K562 (cell line): ENCODE data around the gene STMP1. TPM values are rescaled to one million over a fixed set of nuclear protein-coding genes. Genes with fewer than 3 reads are reported as not detected.
A peak's percentile ranks its signal among the peaks of the same experiment; 100 is the strongest.

Source experiments
- ATAC-seq: fragments of 200-7000 bp; cut with Tn5 transposase; 3 replicates; pipeline ENCODE4 v1.9.1; 2020; ENCODE audit warnings: moderate library complexity
- BruUV-seq: library from RNA; stranded (reverse); fragments of 400-500 nt; replicated peaks from 2 replicates; lab custom pipeline; 2021; lab: Mats Ljungman, UMichigan
- CTCF ChIA-PET: fragments of 300-600 bp; formaldehyde crosslinking; extraction: SDS; loops from one replicate; lab custom pipeline; 2021; ENCODE audit warnings: low intra/inter-chr PET ratio; lab: Yijun Ruan, JAX
- POLR2A ChIA-PET: fragments of 300-600, 350-650 bp; sonication (Branson Sonifier 250); formaldehyde crosslinking; extraction: SDS; loops from one replicate; lab custom pipeline; 2021; ENCODE audit warnings: antibody characterized with exemption, inconsistent platforms; lab: Yijun Ruan, JAX
- DNase-seq, 4 experiments: peaks; one replicate each; pipeline versions ENCODE4 v3.0.0 to v3.0.0-alpha.2; 2011 to 2018; ENCODE audit warnings: low spot score in 3 of 4, mixed read lengths in 3 of 4; ENCODE audit errors: extremely low read depth in 1 of 4
- FAIRE-seq: peaks from 2 replicates; lab custom pipeline; 2011; peaks lifted over from hg19 to GRCh38; lab: Jason Lieb, UNC
- H2AFZ ChIP-seq: 2 replicates; pipeline ENCODE4 v1.6.0; 2011; ENCODE audit warnings: low read depth, low read length, control low read depth, inconsistent platforms
- H3K27ac ChIP-seq: fragments of 200-600 bp; 3 replicates; pipeline ENCODE4 v1.8.0; 2011; ENCODE audit warnings: low read depth, mild to moderate bottlenecking, control low read depth, inconsistent platforms, low read length, moderate library complexity, mixed read lengths; ENCODE audit errors: extremely low read depth
- H3K27me3 ChIP-seq, 2 experiments: fragments of 300-600 bp in 1 of 2; 2 replicates in 1 of 2; 3 replicates in 1 of 2; pipeline versions ENCODE4 v1.6.0 to v1.8.0; 2011; ENCODE audit warnings: inconsistent platforms in 2 of 2, low read length in 2 of 2, mild to moderate bottlenecking in 1 of 2, mixed read lengths in 1 of 2, moderate library complexity in 1 of 2; ENCODE audit not compliant: control insufficient read depth in 2 of 2, insufficient read depth in 2 of 2
- H3K36me3 ChIP-seq: fragments of 300-600 bp; 3 replicates; pipeline ENCODE4 v1.8.0; 2011; ENCODE audit warnings: mild to moderate bottlenecking, low read length, inconsistent platforms; ENCODE audit not compliant: control insufficient read depth, insufficient read depth
- H3K4me1 ChIP-seq, 2 experiments: fragments of 200-600 bp in 1 of 2; replicated peaks in 1 of 2; 2 replicates in 1 of 2; 3 replicates in 1 of 2; pipeline versions ENCODE4 v1.5.1 to v1.8.0; 2011; ENCODE audit warnings: inconsistent platforms in 2 of 2, low read length in 2 of 2, mild to moderate bottlenecking in 1 of 2, mixed read lengths in 1 of 2, moderate library complexity in 1 of 2; ENCODE audit not compliant: control insufficient read depth in 2 of 2, insufficient read depth in 2 of 2
- H3K4me2 ChIP-seq: 2 replicates; pipeline ENCODE4 v1.6.1; 2011; ENCODE audit warnings: low read length, control low read depth, inconsistent platforms, mixed read lengths; ENCODE audit not compliant: insufficient read depth
- H3K4me3 ChIP-seq: fragments of 200-600 bp; sonication (generic), shearing (Covaris generic); 2 replicates; pipeline ENCODE4 v1.5.1; 2016; ENCODE audit warnings: control low read depth, inconsistent platforms
- H3K79me2 ChIP-seq: fragments of 200-600 bp; 3 replicates; pipeline ENCODE4 v1.8.0; 2011; ENCODE audit warnings: low read length, inconsistent platforms; ENCODE audit not compliant: control insufficient read depth, insufficient read depth
- H3K9ac ChIP-seq, 2 experiments: 2 replicates each; pipeline versions ENCODE4 v1.6.0 to v1.6.1; 2011; ENCODE audit warnings: low read depth in 2 of 2, low read length in 2 of 2, control low read depth in 1 of 2, inconsistent platforms in 1 of 2, mild to moderate bottlenecking in 1 of 2, mixed read lengths in 1 of 2; ENCODE audit not compliant: insufficient read depth in 1 of 2
- H3K9me1 ChIP-seq: one replicate; pipeline ENCODE4 v1.6.0; 2011; ENCODE audit warnings: inconsistent platforms, mild to moderate bottlenecking, low read length, moderate library complexity; ENCODE audit not compliant: control insufficient read depth, insufficient read depth
- H3K9me3 ChIP-seq: replicated peaks from 2 replicates; pipeline ENCODE4 v1.5.1; 2011; ENCODE audit warnings: low read depth, low read length, inconsistent platforms; ENCODE audit not compliant: control insufficient read depth, insufficient read depth
- H4K20me1 ChIP-seq: replicated peaks from 2 replicates; pipeline ENCODE4 v1.6.1; 2011; ENCODE audit warnings: low read length, inconsistent platforms, mixed read lengths; ENCODE audit not compliant: control insufficient read depth, insufficient read depth
- CBFA2T3 ChIP-seq: fragments of 450-650 bp; IDR thresholded peaks from 2 replicates; pipeline ENCODE4 v1.6.1; 2017
- DPF2 ChIP-seq: fragments of 450-650 bp; IDR thresholded peaks from 2 replicates; pipeline ENCODE4 v1.6.1; 2016
- E2F1 ChIP-seq: sonication (generic); formaldehyde crosslinking; IDR thresholded peaks from 2 replicates; pipeline ENCODE4 v1.8.1; 2023; ENCODE audit warnings: mild to moderate bottlenecking, missing genetic modification reagents, moderate library complexity
- FOSL1 ChIP-seq: fragments of 200-800 bp; sonication (Bioruptor generic); conservative IDR thresholded peaks from 2 replicates; pipeline ENCODE4 v1.6.1; 2016; ENCODE audit warnings: missing genetic modification characterization, missing compliant biosample characterization
- HIVEP1 ChIP-seq: fragments of 250-450 bp; sonication (Bioruptor Pico); IDR thresholded peaks from 2 replicates; pipeline ENCODE4 v1.4.0; 2020; ENCODE audit warnings: mild to moderate bottlenecking
- MXD1 ChIP-seq: fragments of 250-450 bp; sonication (Bioruptor Pico); IDR thresholded peaks from 2 replicates; pipeline ENCODE4 v1.8.0; 2021; ENCODE audit warnings: borderline replicate concordance, mild to moderate bottlenecking, moderate library complexity; ENCODE audit not compliant: poor library complexity, severe bottlenecking
- NCOA4 ChIP-seq: fragments of 450-650 bp; IDR thresholded peaks from 2 replicates; pipeline ENCODE4 v1.6.1; 2018; ENCODE audit warnings: mild to moderate bottlenecking; ENCODE audit not compliant: partially characterized antibody
- SMAD2 ChIP-seq: fragments of 150-350 bp; IDR thresholded peaks from 2 replicates; pipeline ENCODE4 v1.6.1; 2014; ENCODE audit warnings: low read depth, mild to moderate bottlenecking, low read length
- SMARCE1 ChIP-seq: fragments of 450-650 bp; IDR thresholded peaks from 2 replicates; pipeline ENCODE4 v1.7.1; 2016; ENCODE audit warnings: mild to moderate bottlenecking
- TAL1 ChIP-seq: fragments of 450-650 bp; IDR thresholded peaks from 2 replicates; pipeline ENCODE4 v1.6.1; 2016; ENCODE audit warnings: mild to moderate bottlenecking
- TRIM24 ChIP-seq, 2 experiments: fragments of 450-650 bp; IDR thresholded peaks; 2 replicates each; pipeline ENCODE4 v1.6.1; 2016
- ZBTB34 ChIP-seq: fragments of 250-450 bp; sonication (Bioruptor Pico); IDR thresholded peaks from 2 replicates; pipeline ENCODE4 v1.8.0; 2021; ENCODE audit warnings: mild to moderate bottlenecking, moderate library complexity
- ZBTB49 ChIP-seq: sonication (generic); formaldehyde crosslinking; IDR thresholded peaks from 2 replicates; pipeline ENCODE4 v1.8.0; 2022; ENCODE audit warnings: missing genetic modification reagents, mild to moderate bottlenecking, borderline replicate concordance
- ZBTB7A ChIP-seq: IDR thresholded peaks from 2 replicates; pipeline ENCODE4 v1.6.1; 2011; ENCODE audit warnings: low read depth, mild to moderate bottlenecking, low read length, moderate library complexity, borderline replicate concordance; ENCODE audit not compliant: control insufficient read depth
- ZNF263 ChIP-seq: sonication (generic); formaldehyde crosslinking; IDR thresholded peaks from 2 replicates; pipeline ENCODE4 v1.8.0; 2022; ENCODE audit warnings: mild to moderate bottlenecking, missing genetic modification reagents, borderline replicate concordance
- ZNF41 ChIP-seq: fragments of 250-450 bp; sonication (Bioruptor Pico); conservative IDR thresholded peaks from 2 replicates; pipeline ENCODE4 v1.4.0; 2020; ENCODE audit warnings: mild to moderate bottlenecking
- WGBS: fragments of 100-300 bp; shearing (Covaris generic); methylation state at CpG from one replicate; pipeline ENCODE4 v1.1.6; 2016; ENCODE audit warnings: low coverage, mixed read lengths; ENCODE audit not compliant: insufficient coverage; ENCODE audit errors: missing lambda C conversion rate; 5-methylcytosine and 5-hydroxymethylcytosine counted together
- in situ Hi-C: fragments of 300-500 bp; cut with MboI; formaldehyde crosslinking; loops from 4 replicates; pipeline ENCODE4 v1.15.0; 2018; ENCODE audit warnings: inconsistent platforms, mixed read lengths
- intact Hi-C: fragments of 100-400 bp; cut with micrococcal nuclease; formaldehyde crosslinking; loops from 2 replicates; pipeline ENCODE4 v1.14.2; 2022
- polyA plus RNA-seq, 8 experiments: library from polyadenylated mRNA; depleted of rRNA in 4 of 8; stranded (reverse) in 5 of 8; unstranded in 3 of 8; fragments of >200 nt; fragmentation: Nextera tagmentation in 2 of 8; fragmentation: Illumina TruSeq in 1 of 8; extraction: Ambion mirVana in 2 of 8; extraction: Trizol in 1 of 8; gene quantifications; 2 replicates each; pipeline versions ENCODE4 v1.2.1 to v1.2.3, GENCODE V29; 2011 to 2014; ENCODE audit warnings: inconsistent platforms in 1 of 8, missing spikeins in 1 of 8
- total RNA-seq, 7 experiments: library from RNA; depleted of rRNA in 6 of 7; stranded (reverse); fragments of >200 nt in 6 of 7; fragmentation: Illumina TruSeq in 2 of 7; extraction: Trizol in 2 of 7; gene quantifications; 2 replicates each; pipeline versions ENCODE4 v1.2.1 to v1.2.3, GENCODE V29; 2011 to 2021; ENCODE audit warnings: low replicate concordance in 1 of 7
- TF ChIP-seq, protein P1 (sequence below): sonication (generic); IDR thresholded peaks from 2 replicates; pipeline ENCODE4 v1.6.1; 2016

Gene STMP1
- total and polyA plus RNA-seq, 9 of the 15 experiments (the other 6 are each of a cell fraction or from before 2014, with no cell fraction given): 10.6 to 249 (median 56.8) TPM

DNA sequence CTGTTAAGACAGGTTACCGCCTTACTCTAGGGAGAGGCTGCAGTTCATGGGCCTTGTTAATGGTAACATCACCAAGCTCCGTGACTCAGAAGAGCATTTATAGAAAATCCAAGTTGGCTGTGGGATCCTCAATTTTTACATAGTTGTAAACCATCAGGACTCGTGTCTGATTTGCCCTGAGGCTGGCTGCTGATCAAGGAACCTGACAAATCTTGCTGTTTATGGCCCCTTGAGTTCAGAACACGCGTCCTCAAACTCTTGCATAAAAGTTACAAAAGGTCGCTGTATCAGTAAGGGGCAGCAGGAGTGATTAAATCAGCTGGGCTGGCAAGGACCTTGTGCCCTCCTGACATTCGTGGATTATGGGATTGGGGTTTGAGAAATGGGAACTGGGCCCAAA is 61.1 kb downstream of the STMP1 start:
- ChIA-PET POLR2A (interaction anchor here (2.0 kb wide), 1 partner anchor 9 kb away, joined by 7 read pairs; no protein-coding TSS in a partner anchor), CTCF (no interaction called here)
- H3K27me3 ChIP-seq: peaks cover 18 to 28% of the 10 kb centered on the region in 2 experiments; a peak in 4 of 5 replicates
- WGBS: 6% methylated on average over 7 of the region's 7 CpGs
- FAIRE-seq: no peak
- DNase-seq: no peak
- H3K9me3 ChIP-seq: no peaks in the 10 kb centered on the region
- no peak for ATAC-seq
- no peaks in the 10 kb centered on the region for H3K79me2 ChIP-seq
- H3K27ac ChIP-seq: no peak overlapping the region
- H4K20me1 ChIP-seq: no peaks in the 10 kb centered on the region
- no peak overlapping the region for H3K4me2 ChIP-seq
- H3K4me3 ChIP-seq: no peak overlapping the region
- peak overlapping the region; percentile 15 for H2AFZ ChIP-seq
- H3K36me3 ChIP-seq: no peaks in the 10 kb centered on the region
- in situ Hi-C loops (no loop called here), intact Hi-C loops (no loop called here)
- BruUV-seq: no TSS peak
- H3K9ac ChIP-seq: no peak overlapping the region
- H3K4me1 ChIP-seq: peaks cover 8 to 16% of the 10 kb centered on the region in 2 experiments
- H3K9me1 ChIP-seq: no peaks in the 10 kb centered on the region
- TF ChIP-seq E2F1 (CRISPR knock-in tag) (no peak), TAL1 (peak; percentile 4; the same call in 1 of the 2 replicates), NCOA4 (no peak), ZBTB49 (CRISPR knock-in tag) (no peak), CBFA2T3 (peak; percentile 34), ZBTB7A (no peak), FOSL1 (tag) (0 out of 2 replicates have a peak, but pooled peaks have one; percentile 17), TRIM24 (IDR thresholded peaks at IDR 0.05) (no peak), MXD1 (no peak), SMARCE1 (peak; percentile 38; the same call in 1 of the 2 replicates), ZBTB34 (CRISPR knock-in tag) (no peak), SMAD2 (no peak), DPF2 (0 out of 2 replicates have a peak, but pooled peaks have one; percentile 29), ZNF41 (0 out of 2 replicates have a peak, but pooled peaks have one; percentile 14), ZNF263 (CRISPR knock-in tag) (0 out of 2 replicates have a peak, but pooled peaks have one; percentile 17), HIVEP1 (no peak)
- TF ChIP-seq, protein P1, sequence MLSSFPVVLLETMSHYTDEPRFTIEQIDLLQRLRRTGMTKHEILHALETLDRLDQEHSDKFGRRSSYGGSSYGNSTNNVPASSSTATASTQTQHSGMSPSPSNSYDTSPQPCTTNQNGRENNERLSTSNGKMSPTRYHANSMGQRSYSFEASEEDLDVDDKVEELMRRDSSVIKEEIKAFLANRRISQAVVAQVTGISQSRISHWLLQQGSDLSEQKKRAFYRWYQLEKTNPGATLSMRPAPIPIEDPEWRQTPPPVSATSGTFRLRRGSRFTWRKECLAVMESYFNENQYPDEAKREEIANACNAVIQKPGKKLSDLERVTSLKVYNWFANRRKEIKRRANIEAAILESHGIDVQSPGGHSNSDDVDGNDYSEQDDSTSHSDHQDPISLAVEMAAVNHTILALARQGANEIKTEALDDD: no peak
